Sigmoid colon (tissue), 4 donors: ENCODE measurements around the gene ABCG2.

Source experiments
- EP300 ChIP-seq, 4 donors: sonication (generic); formaldehyde crosslinking; IDR thresholded peaks; one replicate each; pipeline ENCODE4 v1.6.1; 2017; ENCODE audit warnings: antibody characterized with exemption in 4 of 4
- TF ChIP-seq, protein P1 (sequence below), 4 experiments: fragments of 450-650 bp in 3 of 4; fragments of 200-600 bp in 1 of 4; IDR thresholded peaks; one replicate each; pipeline ENCODE4 v1.5.1; 2016 to 2019; ENCODE audit warnings: antibody characterized with exemption in 4 of 4, mild to moderate bottlenecking in 3 of 4, moderate library complexity in 2 of 4

DNA sequence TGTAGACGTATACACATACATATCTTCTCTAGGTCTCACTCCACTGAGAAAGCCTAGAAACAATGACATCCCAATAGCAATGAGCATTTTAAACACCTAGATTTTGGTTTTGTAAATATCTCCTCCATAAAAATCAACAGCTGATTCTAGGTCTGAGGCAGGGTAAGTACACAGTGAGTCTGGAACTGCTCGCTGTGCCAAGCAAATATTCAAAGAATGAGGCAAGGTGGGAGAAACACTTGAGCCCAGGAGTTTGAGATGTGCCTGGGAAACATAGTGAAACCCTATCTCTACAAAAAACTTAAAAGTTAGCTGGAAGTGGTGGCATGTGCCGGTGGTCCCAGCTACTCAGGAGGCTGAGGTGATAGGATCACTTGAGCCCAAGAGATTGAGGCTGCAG is 22.2 kb downstream of the ABCG2 start:
- TF ChIP-seq, protein P1, sequence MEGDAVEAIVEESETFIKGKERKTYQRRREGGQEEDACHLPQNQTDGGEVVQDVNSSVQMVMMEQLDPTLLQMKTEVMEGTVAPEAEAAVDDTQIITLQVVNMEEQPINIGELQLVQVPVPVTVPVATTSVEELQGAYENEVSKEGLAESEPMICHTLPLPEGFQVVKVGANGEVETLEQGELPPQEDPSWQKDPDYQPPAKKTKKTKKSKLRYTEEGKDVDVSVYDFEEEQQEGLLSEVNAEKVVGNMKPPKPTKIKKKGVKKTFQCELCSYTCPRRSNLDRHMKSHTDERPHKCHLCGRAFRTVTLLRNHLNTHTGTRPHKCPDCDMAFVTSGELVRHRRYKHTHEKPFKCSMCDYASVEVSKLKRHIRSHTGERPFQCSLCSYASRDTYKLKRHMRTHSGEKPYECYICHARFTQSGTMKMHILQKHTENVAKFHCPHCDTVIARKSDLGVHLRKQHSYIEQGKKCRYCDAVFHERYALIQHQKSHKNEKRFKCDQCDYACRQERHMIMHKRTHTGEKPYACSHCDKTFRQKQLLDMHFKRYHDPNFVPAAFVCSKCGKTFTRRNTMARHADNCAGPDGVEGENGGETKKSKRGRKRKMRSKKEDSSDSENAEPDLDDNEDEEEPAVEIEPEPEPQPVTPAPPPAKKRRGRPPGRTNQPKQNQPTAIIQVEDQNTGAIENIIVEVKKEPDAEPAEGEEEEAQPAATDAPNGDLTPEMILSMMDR (IDR thresholded peaks at IDR 0.05), result no peak
- TF ChIP-seq EP300 (IDR thresholded peaks at IDR 0.05), result no peak
